ENCODE results near the gene LRPAP1.

The LRPAP1 gene

DNA sequence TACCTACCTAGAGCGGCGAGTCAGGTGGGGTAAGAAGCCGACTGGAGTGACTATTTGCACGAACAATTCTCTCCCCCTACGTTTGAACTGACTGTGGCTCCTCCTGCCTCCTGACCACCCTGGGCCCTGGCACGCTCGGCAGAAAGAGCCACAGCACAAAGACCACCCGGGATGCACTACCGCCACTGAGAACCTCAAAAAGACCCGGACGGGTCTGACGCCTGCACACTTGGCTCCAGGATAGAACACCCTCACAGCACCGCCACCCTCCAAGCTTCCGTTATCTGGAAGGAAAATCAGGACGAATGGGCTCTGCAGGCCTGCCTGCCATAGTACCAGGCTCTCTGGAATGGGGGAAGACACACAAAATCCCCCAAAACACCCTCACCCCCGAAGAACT, 2.2 kb downstream of the LRPAP1 start (continued):
- TF ChIP-seq, protein P1, sequence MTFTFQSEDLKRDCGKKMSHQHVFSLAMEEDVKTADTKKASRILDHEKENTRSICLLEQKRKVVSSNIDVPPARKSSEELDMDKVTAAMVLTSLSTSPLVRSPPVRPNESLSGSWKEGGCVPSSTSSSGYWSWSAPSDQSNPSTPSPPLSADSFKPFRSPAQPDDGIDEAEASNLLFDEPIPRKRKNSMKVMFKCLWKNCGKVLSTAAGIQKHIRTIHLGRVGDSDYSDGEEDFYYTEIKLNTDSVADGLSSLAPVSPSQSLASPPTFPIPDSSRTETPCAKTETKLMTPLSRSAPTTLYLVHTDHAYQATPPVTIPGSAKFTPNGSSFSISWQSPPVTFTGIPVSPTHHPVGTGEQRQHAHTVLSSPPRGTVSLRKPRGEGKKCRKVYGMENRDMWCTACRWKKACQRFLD (tag by site-specific recombination; IDR thresholded peaks at IDR 0.05): no peak
- TF ChIP-seq, protein P2, sequence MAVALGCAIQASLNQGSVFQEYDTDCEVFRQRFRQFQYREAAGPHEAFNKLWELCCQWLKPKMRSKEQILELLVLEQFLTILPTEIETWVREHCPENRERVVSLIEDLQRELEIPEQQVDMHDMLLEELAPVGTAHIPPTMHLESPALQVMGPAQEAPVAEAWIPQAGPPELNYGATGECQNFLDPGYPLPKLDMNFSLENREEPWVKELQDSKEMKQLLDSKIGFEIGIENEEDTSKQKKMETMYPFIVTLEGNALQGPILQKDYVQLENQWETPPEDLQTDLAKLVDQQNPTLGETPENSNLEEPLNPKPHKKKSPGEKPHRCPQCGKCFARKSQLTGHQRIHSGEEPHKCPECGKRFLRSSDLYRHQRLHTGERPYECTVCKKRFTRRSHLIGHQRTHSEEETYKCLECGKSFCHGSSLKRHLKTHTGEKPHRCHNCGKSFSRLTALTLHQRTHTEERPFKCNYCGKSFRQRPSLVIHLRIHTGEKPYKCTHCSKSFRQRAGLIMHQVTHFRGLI (tag by site-specific recombination; IDR thresholded peaks at IDR 0.05): no peak
- no peak for TF ChIP-seq SALL2 (tag by site-specific recombination; IDR thresholded peaks at IDR 0.05; ENCODE audit: borderline replicate concordance)

DNA sequence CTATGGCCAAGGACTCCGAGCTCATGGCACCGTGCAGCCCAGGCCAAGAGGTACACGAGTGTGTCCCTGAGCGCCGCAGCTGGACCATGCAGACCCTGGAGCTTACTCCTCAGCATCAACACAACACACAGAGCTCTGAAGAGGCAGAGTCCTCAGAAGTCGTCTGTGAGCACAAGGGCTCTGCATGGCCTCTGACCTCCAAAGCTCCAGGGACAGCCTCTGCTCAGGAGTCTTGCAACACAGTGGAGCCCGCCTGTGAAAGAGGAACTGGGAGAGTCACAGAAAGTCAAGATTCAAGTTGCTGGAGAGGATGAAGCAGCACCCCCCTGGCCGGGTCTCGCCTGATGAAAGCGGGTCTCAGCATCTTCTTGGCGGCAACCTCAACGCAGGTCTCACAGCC, 2.9 kb downstream of the LRPAP1 start:
- H3K4me3 ChIP-seq (ENCODE audit: low read depth, low read length): no peak overlapping the region
- peaks cover 0 to 56% of the 10 kb centered on the region in 2 experiments; a peak in 2 of 3 replicates for H3K36me3 ChIP-seq (ENCODE audit: control insufficient read depth in 2 of 2, insufficient read depth in 1 of 2, low read length in 2 of 2)

DNA sequence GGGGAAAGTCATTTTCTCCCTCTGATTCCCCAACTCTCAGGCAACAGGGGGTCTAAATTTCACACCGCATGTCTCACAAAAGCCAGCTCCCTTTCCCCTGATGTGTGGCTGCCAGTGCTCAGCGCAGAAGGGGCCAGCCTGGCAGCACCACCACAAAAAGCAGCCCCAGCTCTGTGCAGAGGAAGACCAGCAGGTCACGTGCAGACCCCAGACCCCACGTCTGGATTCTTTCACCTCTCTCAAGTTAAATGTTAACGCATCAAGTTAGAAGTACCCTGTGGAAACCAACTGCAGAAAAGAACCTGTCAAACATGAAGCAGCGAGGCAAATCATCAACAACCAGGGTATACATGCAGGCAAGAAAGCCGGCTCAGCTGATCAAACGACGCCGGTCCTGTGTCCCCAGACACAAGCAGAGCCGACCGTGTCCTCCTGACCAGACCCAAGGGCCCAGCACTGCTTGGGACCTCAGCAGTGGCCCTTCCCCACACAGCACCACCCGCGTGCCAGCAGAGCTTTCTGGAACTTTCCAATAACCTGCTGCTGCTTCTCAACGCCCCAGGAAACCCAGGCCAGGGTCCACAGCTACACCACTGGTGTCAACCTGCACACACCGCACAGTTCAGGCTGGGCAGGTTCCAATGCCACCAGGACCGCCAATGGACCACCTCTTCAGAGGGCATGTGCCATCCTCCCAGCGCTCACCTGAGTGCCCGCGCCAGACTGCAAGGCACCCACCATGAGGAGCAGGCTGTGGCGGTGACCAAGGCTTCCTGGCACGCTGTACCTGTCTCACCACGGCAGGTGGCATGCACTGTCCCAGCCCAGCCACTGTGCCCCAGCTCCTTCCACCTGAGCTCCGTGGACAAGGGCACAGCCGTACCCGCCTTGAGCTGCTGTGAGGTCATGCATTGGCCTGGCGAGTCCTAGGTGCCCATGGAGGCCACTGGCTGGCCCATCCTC, 4.0 kb downstream of the LRPAP1 start:
- no peak overlapping the region for H3K27ac ChIP-seq (ENCODE audit: extremely low read depth, low read depth, low read length)
- peaks cover 0 to 68% of the 10 kb centered on the region in 2 experiments; a peak in 2 of 3 replicates for H3K36me3 ChIP-seq (ENCODE audit: control insufficient read depth in 2 of 2, insufficient read depth in 1 of 2, low read length in 2 of 2)
- ChIA-PET POLR2A (no interaction called here), CTCF (no interaction called here)
- no peak overlapping the region for H3K4me3 ChIP-seq (ENCODE audit: low read depth, low read length)
- H3K9me3 ChIP-seq (ENCODE audit: control insufficient read depth, insufficient read depth, low read depth, low read length): no peaks in the 10 kb centered on the region
- peaks cover 3% of the 10 kb centered on the region; the same call in 1 of the 2 replicates for H3K4me1 ChIP-seq (ENCODE audit: control insufficient read depth, insufficient read depth, low read length)
- TF ChIP-seq, protein P3, sequence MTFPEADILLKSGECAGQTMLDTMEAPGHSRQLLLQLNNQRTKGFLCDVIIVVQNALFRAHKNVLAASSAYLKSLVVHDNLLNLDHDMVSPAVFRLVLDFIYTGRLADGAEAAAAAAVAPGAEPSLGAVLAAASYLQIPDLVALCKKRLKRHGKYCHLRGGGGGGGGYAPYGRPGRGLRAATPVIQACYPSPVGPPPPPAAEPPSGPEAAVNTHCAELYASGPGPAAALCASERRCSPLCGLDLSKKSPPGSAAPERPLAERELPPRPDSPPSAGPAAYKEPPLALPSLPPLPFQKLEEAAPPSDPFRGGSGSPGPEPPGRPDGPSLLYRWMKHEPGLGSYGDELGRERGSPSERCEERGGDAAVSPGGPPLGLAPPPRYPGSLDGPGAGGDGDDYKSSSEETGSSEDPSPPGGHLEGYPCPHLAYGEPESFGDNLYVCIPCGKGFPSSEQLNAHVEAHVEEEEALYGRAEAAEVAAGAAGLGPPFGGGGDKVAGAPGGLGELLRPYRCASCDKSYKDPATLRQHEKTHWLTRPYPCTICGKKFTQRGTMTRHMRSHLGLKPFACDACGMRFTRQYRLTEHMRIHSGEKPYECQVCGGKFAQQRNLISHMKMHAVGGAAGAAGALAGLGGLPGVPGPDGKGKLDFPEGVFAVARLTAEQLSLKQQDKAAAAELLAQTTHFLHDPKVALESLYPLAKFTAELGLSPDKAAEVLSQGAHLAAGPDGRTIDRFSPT (tag by site-specific recombination; IDR thresholded peaks at IDR 0.05): 0 out of 2 replicates have a peak, but pooled peaks have one; percentile 15
- TF ChIP-seq, protein P4, sequence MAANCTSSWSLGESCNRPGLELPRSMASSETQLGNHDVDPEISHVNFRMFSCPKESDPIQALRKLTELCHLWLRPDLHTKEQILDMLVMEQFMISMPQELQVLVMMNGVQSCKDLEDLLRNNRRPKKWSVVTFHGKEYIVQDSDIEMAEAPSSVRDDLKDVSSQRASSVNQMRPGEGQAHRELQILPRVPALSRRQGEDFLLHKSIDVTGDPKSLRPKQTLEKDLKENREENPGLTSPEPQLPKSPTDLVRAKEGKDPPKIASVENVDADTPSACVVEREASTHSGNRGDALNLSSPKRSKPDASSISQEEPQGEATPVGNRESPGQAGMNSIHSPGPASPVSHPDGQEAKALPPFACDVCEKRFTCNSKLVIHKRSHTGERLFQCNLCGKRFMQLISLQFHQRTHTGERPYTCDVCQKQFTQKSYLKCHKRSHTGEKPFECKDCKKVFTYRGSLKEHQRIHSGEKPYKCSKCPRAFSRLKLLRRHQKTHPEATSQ (tag by site-specific recombination; IDR thresholded peaks at IDR 0.05): no peak
- TF ChIP-seq ZNF112 (tag by site-specific recombination; IDR thresholded peaks at IDR 0.05) (no peak), YY2 (tag by site-specific recombination; IDR thresholded peaks at IDR 0.05) (no peak)
- TF ChIP-seq, protein P5, sequence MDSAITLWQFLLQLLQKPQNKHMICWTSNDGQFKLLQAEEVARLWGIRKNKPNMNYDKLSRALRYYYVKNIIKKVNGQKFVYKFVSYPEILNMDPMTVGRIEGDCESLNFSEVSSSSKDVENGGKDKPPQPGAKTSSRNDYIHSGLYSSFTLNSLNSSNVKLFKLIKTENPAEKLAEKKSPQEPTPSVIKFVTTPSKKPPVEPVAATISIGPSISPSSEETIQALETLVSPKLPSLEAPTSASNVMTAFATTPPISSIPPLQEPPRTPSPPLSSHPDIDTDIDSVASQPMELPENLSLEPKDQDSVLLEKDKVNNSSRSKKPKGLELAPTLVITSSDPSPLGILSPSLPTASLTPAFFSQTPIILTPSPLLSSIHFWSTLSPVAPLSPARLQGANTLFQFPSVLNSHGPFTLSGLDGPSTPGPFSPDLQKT (IDR thresholded peaks at IDR 0.05; ENCODE audit: borderline replicate concordance, low read depth, low read length): no peak

More for the DNA sequence above, 2.9 kb downstream of the LRPAP1 start:
- ChIA-PET CTCF (no interaction called here), POLR2A (no interaction called here)
- no peaks in the 10 kb centered on the region for H3K9me3 ChIP-seq (ENCODE audit: control insufficient read depth, insufficient read depth, low read depth, low read length)
- no peak overlapping the region for H3K27ac ChIP-seq (ENCODE audit: extremely low read depth, low read depth, low read length)
- TF ChIP-seq ZNF785 (tag by site-specific recombination; IDR thresholded peaks at IDR 0.05): no peak
- no peak for TF ChIP-seq GLI2 (tag by site-specific recombination; IDR thresholded peaks at IDR 0.05; ENCODE audit: borderline replicate concordance, low read depth)
- TF ChIP-seq ZNF791 (tag by site-specific recombination; IDR thresholded peaks at IDR 0.05): no peak
- no peak for TF ChIP-seq KLF1 (tag by site-specific recombination; IDR thresholded peaks at IDR 0.05)
- TF ChIP-seq, protein P6, sequence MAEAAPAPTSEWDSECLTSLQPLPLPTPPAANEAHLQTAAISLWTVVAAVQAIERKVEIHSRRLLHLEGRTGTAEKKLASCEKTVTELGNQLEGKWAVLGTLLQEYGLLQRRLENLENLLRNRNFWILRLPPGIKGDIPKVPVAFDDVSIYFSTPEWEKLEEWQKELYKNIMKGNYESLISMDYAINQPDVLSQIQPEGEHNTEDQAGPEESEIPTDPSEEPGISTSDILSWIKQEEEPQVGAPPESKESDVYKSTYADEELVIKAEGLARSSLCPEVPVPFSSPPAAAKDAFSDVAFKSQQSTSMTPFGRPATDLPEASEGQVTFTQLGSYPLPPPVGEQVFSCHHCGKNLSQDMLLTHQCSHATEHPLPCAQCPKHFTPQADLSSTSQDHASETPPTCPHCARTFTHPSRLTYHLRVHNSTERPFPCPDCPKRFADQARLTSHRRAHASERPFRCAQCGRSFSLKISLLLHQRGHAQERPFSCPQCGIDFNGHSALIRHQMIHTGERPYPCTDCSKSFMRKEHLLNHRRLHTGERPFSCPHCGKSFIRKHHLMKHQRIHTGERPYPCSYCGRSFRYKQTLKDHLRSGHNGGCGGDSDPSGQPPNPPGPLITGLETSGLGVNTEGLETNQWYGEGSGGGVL (tag by site-specific recombination; IDR thresholded peaks at IDR 0.05): no peak
- no peak for TF ChIP-seq ZNF660 (tag by site-specific recombination; IDR thresholded peaks at IDR 0.05)
- TF ChIP-seq, protein P3 (tag by site-specific recombination; IDR thresholded peaks at IDR 0.05): no peak
- H3K4me1 ChIP-seq (ENCODE audit: control insufficient read depth, insufficient read depth, low read length): peaks cover 3% of the 10 kb centered on the region; the same call in 1 of the 2 replicates

All from HEK293 (cell line).